ENCODE data around the gene F2.

F2 gene

GRCh38 chr11:46718155-46719019 lies 626 bp upstream of the F2 start:
- DNase-seq (ENCODE audit: low spot score) = no peak

GRCh38 chr11:46719543-46720218 lies 668 bp downstream of the F2 start:
- no peak for DNase-seq (ENCODE audit: low spot score)

- no peak for DNase-seq (ENCODE audit: low spot score)
These were observed 2.3 kb downstream of the F2 start for GRCh38 chr11:46721286-46721685.

GRCh38 chr11:46722566-46723358 lies 3.7 kb downstream of the F2 start:
- DNase-seq (ENCODE audit: low spot score) = no peak

GRCh38 chr11:46723359-46723680 lies 4.3 kb downstream of the F2 start:
- no peak for DNase-seq (ENCODE audit: low spot score)

- no peak for DNase-seq (ENCODE audit: low spot score)
These were observed 5.1 kb downstream of the F2 start for GRCh38 chr11:46724088-46724487.

GRCh38 chr11:46725338-46726205 lies 6.6 kb downstream of the F2 start:
- DNase-seq (ENCODE audit: low spot score) = no peak

GRCh38 chr11:46726206-46726862 lies 7.3 kb downstream of the F2 start:
- no peak for DNase-seq (ENCODE audit: low spot score)

- DNase-seq (ENCODE audit: low spot score) = no peak
These were observed 9.1 kb downstream of the F2 start for GRCh38 chr11:46727952-46728658.

- DNase-seq (ENCODE audit: low spot score) = no peak
These were observed 9.6 kb downstream of the F2 start for GRCh38 chr11:46728659-46729040.

- no peak for DNase-seq (ENCODE audit: low spot score)
These were observed 10.4 kb downstream of the F2 start for GRCh38 chr11:46729110-46730027.

GRCh38 chr11:46731545-46731944 lies 12.5 kb downstream of the F2 start:
- no peak for DNase-seq (ENCODE audit: low spot score)

- DNase-seq (ENCODE audit: low spot score) = no peak
These were observed 14.2 kb downstream of the F2 start for GRCh38 chr11:46733234-46733633.

GRCh38 chr11:46736146-46736545 lies 17.1 kb downstream of the F2 start:
- no peak for DNase-seq (ENCODE audit: low spot score)

- no peak for DNase-seq (ENCODE audit: low spot score)
These were observed 17.6 kb downstream of the F2 start for GRCh38 chr11:46736615-46737014.

- no peak for DNase-seq (ENCODE audit: low spot score)
These were observed 18.7 kb downstream of the F2 start for GRCh38 chr11:46737699-46738098.

- no peak for DNase-seq (ENCODE audit: low spot score)
These were observed 19.9 kb downstream of the F2 start for GRCh38 chr11:46738887-46739286.

- DNase-seq (ENCODE audit: low spot score) = no peak
These were observed 22.8 kb downstream of the F2 start for GRCh38 chr11:46741600-46742484.

- DNase-seq (ENCODE audit: low spot score) = no peak
These were observed 24.0 kb downstream of the F2 start for GRCh38 chr11:46743043-46743442.
